ENCODE data around the gene SHB. TPM values are rescaled to one million over a fixed set of nuclear protein-coding genes. Genes with fewer than 3 reads are reported as not detected.

Gene SHB
- total RNA-seq, 1 experiment from 2014 or later = 12.2 TPM

DNA sequence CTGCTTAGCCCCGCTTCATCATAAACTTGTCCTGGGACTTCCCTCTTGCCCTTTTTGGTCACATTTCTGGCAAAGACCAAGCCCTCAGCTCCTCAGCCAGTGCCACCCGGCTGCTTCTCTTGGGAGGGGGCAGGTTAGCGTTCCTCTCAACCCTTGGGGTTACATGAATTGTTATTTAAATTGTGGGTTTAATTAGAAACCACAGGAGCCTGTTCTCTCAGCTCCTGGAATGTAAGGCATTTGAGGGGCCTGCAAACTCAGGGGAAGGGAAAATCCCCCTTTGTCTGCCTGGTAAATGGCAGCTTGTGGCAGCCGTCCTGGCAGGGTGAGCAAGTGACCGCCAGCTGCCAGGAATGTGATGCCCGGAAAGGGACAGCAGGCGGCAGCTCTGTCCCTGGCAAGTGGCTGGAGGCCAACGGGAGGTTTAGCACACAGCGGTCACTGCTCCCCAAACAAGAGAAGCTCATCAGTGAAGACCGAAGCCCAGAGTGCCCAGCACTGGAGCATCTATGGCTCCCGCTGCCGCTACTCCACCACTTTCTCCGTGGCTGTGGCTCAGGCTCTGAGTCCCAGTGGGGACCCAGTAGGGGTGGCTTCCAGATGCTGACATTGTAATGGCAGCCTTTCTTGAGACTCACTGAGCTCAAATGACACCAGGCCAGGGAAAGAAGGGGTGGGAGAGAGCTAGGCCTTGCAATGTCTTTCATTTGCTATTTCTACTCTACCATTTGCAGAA is 51.7 kb downstream of the SHB start (continued):
- TF ChIP-seq EMX1 (CRISPR knock-in tag; IDR thresholded peaks at IDR 0.05) = no peak
- no peak for TF ChIP-seq ESRRA (CRISPR knock-in tag; IDR thresholded peaks at IDR 0.05; ENCODE audit: borderline replicate concordance)
- no peak for TF ChIP-seq MXD4 (CRISPR knock-in tag; IDR thresholded peaks at IDR 0.05; ENCODE audit: borderline replicate concordance)
- TF ChIP-seq, protein P1, sequence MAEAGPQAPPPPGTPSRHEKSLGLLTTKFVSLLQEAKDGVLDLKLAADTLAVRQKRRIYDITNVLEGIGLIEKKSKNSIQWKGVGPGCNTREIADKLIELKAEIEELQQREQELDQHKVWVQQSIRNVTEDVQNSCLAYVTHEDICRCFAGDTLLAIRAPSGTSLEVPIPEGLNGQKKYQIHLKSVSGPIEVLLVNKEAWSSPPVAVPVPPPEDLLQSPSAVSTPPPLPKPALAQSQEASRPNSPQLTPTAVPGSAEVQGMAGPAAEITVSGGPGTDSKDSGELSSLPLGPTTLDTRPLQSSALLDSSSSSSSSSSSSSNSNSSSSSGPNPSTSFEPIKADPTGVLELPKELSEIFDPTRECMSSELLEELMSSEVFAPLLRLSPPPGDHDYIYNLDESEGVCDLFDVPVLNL (CRISPR knock-in tag; IDR thresholded peaks at IDR 0.05; ENCODE audit: borderline replicate concordance, low read depth) = no peak
- TF ChIP-seq ETV6 (CRISPR knock-in tag; IDR thresholded peaks at IDR 0.05) = peak; percentile 88
- no peak for TF ChIP-seq CDX4 (CRISPR knock-in tag; IDR thresholded peaks at IDR 0.05; ENCODE audit: borderline replicate concordance)
- TF ChIP-seq AFF4 (CRISPR knock-in tag; IDR thresholded peaks at IDR 0.05; ENCODE audit: borderline replicate concordance) = no peak
- TF ChIP-seq, protein P2, sequence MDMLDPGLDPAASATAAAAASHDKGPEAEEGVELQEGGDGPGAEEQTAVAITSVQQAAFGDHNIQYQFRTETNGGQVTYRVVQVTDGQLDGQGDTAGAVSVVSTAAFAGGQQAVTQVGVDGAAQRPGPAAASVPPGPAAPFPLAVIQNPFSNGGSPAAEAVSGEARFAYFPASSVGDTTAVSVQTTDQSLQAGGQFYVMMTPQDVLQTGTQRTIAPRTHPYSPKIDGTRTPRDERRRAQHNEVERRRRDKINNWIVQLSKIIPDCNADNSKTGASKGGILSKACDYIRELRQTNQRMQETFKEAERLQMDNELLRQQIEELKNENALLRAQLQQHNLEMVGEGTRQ (CRISPR knock-in tag; IDR thresholded peaks at IDR 0.05) = no peak
- TF ChIP-seq ZNF219 (CRISPR knock-in tag; IDR thresholded peaks at IDR 0.05; ENCODE audit: borderline replicate concordance) = no peak
- TF ChIP-seq USF1 (CRISPR knock-in tag; IDR thresholded peaks at IDR 0.05) = no peak
- no peak for TF ChIP-seq ELF4 (CRISPR knock-in tag; IDR thresholded peaks at IDR 0.05; ENCODE audit: low read depth)
- TF ChIP-seq SOX15 (CRISPR knock-in tag; IDR thresholded peaks at IDR 0.05) = no peak
- TF ChIP-seq ZNF512 (CRISPR knock-in tag; IDR thresholded peaks at IDR 0.05; ENCODE audit: borderline replicate concordance) = no peak
- no peak for TF ChIP-seq E2F1 (CRISPR knock-in tag; IDR thresholded peaks at IDR 0.05)
- no peak for TF ChIP-seq ZNF396 (CRISPR knock-in tag; IDR thresholded peaks at IDR 0.05; ENCODE audit: borderline replicate concordance)
- TF ChIP-seq, protein P3, sequence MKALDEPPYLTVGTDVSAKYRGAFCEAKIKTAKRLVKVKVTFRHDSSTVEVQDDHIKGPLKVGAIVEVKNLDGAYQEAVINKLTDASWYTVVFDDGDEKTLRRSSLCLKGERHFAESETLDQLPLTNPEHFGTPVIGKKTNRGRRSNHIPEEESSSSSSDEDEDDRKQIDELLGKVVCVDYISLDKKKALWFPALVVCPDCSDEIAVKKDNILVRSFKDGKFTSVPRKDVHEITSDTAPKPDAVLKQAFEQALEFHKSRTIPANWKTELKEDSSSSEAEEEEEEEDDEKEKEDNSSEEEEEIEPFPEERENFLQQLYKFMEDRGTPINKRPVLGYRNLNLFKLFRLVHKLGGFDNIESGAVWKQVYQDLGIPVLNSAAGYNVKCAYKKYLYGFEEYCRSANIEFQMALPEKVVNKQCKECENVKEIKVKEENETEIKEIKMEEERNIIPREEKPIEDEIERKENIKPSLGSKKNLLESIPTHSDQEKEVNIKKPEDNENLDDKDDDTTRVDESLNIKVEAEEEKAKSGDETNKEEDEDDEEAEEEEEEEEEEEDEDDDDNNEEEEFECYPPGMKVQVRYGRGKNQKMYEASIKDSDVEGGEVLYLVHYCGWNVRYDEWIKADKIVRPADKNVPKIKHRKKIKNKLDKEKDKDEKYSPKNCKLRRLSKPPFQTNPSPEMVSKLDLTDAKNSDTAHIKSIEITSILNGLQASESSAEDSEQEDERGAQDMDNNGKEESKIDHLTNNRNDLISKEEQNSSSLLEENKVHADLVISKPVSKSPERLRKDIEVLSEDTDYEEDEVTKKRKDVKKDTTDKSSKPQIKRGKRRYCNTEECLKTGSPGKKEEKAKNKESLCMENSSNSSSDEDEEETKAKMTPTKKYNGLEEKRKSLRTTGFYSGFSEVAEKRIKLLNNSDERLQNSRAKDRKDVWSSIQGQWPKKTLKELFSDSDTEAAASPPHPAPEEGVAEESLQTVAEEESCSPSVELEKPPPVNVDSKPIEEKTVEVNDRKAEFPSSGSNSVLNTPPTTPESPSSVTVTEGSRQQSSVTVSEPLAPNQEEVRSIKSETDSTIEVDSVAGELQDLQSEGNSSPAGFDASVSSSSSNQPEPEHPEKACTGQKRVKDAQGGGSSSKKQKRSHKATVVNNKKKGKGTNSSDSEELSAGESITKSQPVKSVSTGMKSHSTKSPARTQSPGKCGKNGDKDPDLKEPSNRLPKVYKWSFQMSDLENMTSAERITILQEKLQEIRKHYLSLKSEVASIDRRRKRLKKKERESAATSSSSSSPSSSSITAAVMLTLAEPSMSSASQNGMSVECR (CRISPR knock-in tag; IDR thresholded peaks at IDR 0.05; ENCODE audit: borderline replicate concordance) = 0 out of 2 replicates have a peak, but pooled peaks have one; percentile 40
- TF ChIP-seq, protein P4, sequence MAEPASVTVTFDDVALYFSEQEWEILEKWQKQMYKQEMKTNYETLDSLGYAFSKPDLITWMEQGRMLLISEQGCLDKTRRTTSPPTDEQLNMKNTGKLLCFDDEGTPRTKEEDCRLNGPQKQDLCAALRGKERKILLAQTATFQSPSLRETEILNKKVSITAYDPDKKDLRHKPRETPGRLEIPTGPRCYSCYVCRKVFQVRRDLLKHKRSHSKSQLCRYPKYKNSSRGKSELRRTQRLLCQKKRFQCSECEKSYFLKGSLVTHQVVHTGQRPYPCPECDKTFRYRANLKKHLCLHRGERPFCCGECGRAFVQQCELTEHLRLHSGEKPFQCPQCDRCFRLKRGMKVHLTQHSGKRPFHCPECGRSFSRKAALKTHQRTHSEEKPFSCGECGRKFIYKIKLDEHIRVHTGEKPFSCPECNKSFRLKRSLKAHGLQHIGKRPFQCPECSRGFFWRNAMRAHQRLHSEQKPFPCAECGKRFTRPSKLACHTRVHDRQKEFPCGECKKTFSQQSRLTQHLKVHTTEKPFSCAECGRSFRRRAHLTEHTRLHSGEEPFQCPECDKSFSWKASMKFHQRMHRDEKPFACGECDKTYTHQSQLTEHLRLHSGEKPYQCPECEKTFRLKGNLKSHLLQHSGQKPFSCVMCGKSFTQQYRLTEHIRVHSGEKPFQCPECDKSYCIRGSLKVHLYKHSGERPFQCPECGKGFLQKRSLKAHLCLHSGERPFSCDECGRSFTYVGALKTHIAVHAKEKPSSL (CRISPR knock-in tag; conservative IDR thresholded peaks at IDR 0.05) = no peak
- no peak for TF ChIP-seq ZNF263 (CRISPR knock-in tag; IDR thresholded peaks at IDR 0.05; ENCODE audit: low read depth)
- no peak for TF ChIP-seq ZNF671 (CRISPR knock-in tag; IDR thresholded peaks at IDR 0.05)
- no peak for TF ChIP-seq ZNF232 (CRISPR knock-in tag; IDR thresholded peaks at IDR 0.05)
- no peak for TF ChIP-seq NFATC4 (CRISPR knock-in tag; IDR thresholded peaks at IDR 0.05)

Measured in WTC11 (cell line).